ENCODE measurements around the gene VTI1A. TPM values are rescaled to one million over a fixed set of nuclear protein-coding genes. Genes with fewer than 3 reads are reported as not detected.

Gene VTI1A
- total RNA-seq, 1 experiment from 2014 or later: 18.1 TPM

DNA sequence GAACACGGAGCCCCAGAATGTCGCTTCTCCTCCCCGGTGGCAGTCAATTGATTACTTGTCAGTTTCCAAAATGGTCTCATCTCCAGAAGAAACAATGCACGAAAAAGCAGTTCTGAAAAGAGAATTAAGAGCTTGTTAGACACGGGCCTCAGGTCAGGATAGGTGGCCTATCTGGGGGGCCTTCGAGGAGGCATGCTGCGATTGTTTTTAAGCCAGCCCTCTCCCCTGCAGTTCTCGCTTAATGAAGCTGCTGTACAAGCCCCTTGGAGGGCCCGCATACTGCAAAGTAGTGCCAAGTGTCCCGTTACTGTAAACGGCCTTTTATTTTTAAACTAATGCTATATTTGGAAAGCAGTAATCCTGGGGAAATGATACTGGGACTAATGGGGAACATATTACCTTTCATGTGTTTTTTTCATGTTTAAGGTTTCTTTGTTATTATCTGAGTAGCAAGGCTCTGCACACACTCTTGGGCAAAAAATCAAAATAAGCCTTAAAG lies 388.3 kb downstream of the VTI1A start:
- no peak overlapping the region for H2AFZ ChIP-seq
- no peaks in the 10 kb centered on the region for H3K36me3 ChIP-seq (ENCODE audit: low read depth)
- no peak for DNase-seq
- intact Hi-C loops (cut with micrococcal nuclease; ENCODE audit: unreplicated experiment): no loop called here
- BruUV-seq (replicated peaks): no TSS peak
- H4K20me1 ChIP-seq (ENCODE audit: insufficient read depth): no peaks in the 10 kb centered on the region
- ChIA-PET CTCF (no interaction called here), POLR2A (ENCODE audit: unreplicated experiment) (no interaction called here)
- no peaks in the 10 kb centered on the region for H3K9me3 ChIP-seq (ENCODE audit: insufficient read depth, low read depth)
- no peak overlapping the region for H3K4me2 ChIP-seq
- no peaks in the 10 kb centered on the region for H3K79me2 ChIP-seq (ENCODE audit: low read depth)
- TF ChIP-seq, protein P1, sequence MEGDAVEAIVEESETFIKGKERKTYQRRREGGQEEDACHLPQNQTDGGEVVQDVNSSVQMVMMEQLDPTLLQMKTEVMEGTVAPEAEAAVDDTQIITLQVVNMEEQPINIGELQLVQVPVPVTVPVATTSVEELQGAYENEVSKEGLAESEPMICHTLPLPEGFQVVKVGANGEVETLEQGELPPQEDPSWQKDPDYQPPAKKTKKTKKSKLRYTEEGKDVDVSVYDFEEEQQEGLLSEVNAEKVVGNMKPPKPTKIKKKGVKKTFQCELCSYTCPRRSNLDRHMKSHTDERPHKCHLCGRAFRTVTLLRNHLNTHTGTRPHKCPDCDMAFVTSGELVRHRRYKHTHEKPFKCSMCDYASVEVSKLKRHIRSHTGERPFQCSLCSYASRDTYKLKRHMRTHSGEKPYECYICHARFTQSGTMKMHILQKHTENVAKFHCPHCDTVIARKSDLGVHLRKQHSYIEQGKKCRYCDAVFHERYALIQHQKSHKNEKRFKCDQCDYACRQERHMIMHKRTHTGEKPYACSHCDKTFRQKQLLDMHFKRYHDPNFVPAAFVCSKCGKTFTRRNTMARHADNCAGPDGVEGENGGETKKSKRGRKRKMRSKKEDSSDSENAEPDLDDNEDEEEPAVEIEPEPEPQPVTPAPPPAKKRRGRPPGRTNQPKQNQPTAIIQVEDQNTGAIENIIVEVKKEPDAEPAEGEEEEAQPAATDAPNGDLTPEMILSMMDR (conservative IDR thresholded peaks at IDR 0.05): no peak
- TF ChIP-seq EZH2 (IDR thresholded peaks at IDR 0.05; ENCODE audit: low read depth): no peak
- H3K4me3 ChIP-seq: no peak overlapping the region
- H3K27ac ChIP-seq: no peak overlapping the region
- no peaks in the 10 kb centered on the region for H3K4me1 ChIP-seq (replicated peaks; ENCODE audit: insufficient read depth)
- no peaks in the 10 kb centered on the region for H3K9me2 ChIP-seq (ENCODE audit: insufficient read depth)
- H3K27me3 ChIP-seq (ENCODE audit: insufficient read depth, low read depth): no peaks in the 10 kb centered on the region
- H3F3A ChIP-seq (ENCODE audit: insufficient read depth, low read depth): no peaks in the 10 kb centered on the region

DNA sequence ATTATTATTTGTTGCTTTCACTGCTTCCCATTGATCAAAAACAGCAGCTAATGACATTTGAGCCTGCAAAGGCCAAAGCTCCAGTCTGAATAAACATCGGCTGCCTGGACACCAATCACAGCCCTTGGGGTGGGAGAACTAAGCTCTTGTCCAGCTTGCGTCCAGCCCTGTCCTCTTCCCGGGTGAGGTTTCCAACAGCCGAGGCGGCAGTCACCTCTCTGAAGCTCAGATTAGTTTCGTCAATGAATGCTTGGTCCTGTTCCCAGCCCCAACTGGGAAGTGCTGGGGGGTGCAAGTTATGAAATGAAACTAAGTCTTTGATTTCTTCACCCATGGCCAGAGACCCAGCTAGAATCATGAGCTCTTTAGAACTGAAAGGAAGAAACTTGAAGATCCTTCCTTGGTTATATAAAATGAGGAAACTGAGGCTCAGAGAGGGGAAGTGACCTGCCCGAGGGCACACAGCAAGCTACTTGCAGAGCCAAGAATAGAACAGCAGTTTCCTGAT lies 389.0 kb downstream of the VTI1A start:
- Histone ChIP-seq H3K9me2 (ENCODE audit: insufficient read depth) (no peaks in the 10 kb centered on the region), H3F3A (ENCODE audit: insufficient read depth, low read depth) (no peaks in the 10 kb centered on the region), H4K20me1 (ENCODE audit: insufficient read depth) (no peaks in the 10 kb centered on the region), H3K9me3 (ENCODE audit: insufficient read depth, low read depth) (no peaks in the 10 kb centered on the region), H3K27ac (no peak overlapping the region), H3K4me3 (no peak overlapping the region), H3K4me1 (replicated peaks; ENCODE audit: insufficient read depth) (no peaks in the 10 kb centered on the region), H3K36me3 (ENCODE audit: low read depth) (no peaks in the 10 kb centered on the region), H3K4me2 (no peak overlapping the region), H3K27me3 (ENCODE audit: insufficient read depth, low read depth) (no peaks in the 10 kb centered on the region), H2AFZ (no peak overlapping the region), H3K79me2 (ENCODE audit: low read depth) (no peaks in the 10 kb centered on the region)
- POLR2A ChIA-PET (ENCODE audit: unreplicated experiment): no interaction called here
- TF ChIP-seq EZH2 (IDR thresholded peaks at IDR 0.05; ENCODE audit: low read depth): no peak
- TF ChIP-seq, protein P1 (conservative IDR thresholded peaks at IDR 0.05): no peak
- no peak for DNase-seq
- no TSS peak for BruUV-seq (replicated peaks)
- intact Hi-C loops (cut with micrococcal nuclease; ENCODE audit: unreplicated experiment): no loop called here
- CTCF ChIA-PET: no interaction called here

DNA sequence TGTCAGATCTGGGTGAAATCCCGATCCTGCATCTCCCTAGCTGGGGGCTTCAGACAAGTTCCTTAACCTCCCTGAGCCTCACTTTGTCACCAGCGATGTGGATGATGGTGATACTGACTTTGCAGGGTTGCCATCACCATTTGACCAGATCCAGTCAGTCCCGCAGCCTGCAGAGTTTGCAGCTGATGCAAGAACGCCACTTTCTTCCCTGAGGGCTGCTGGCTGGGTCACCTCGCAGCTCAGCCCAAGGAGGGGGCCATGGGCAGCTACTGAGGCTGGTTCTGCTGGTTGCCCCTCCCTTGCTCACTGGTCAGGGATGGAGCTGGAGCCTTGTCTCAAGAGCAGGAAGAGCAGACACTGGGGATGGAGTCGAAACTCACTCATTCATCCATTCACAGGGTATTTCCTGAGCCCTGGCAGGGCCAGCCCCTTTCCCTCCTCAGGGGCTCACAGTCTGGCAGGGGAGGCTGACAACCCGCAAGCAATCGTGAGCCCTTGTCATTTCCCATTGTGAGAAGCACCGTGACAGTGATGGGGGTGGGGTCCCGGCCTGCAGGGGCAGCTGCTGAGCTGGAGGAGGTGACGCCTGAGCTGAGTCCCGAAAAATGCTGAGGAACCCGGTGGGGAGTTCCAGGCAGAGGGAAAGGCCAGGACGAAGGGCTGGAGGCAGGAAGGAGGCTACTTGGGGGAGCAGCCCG lies 391.9 kb downstream of the VTI1A start:
- Histone ChIP-seq H3K79me2 (ENCODE audit: low read depth) (no peaks in the 10 kb centered on the region), H3K4me2 (no peak overlapping the region), H3K4me1 (replicated peaks; ENCODE audit: insufficient read depth) (no peaks in the 10 kb centered on the region), H2AFZ (no peak overlapping the region), H3F3A (ENCODE audit: insufficient read depth, low read depth) (no peaks in the 10 kb centered on the region), H3K36me3 (ENCODE audit: low read depth) (no peaks in the 10 kb centered on the region), H3K9me2 (ENCODE audit: insufficient read depth) (no peaks in the 10 kb centered on the region), H3K4me3 (no peak overlapping the region), H3K27ac (no peak overlapping the region), H3K9me3 (ENCODE audit: insufficient read depth, low read depth) (no peaks in the 10 kb centered on the region), H4K20me1 (ENCODE audit: insufficient read depth) (no peaks in the 10 kb centered on the region), H3K27me3 (ENCODE audit: insufficient read depth, low read depth) (no peaks in the 10 kb centered on the region)
- intact Hi-C loops (cut with micrococcal nuclease; ENCODE audit: unreplicated experiment): no loop called here
- POLR2A ChIA-PET (ENCODE audit: unreplicated experiment): no interaction called here
- BruUV-seq (replicated peaks): no TSS peak
- DNase-seq: no peak
- CTCF ChIA-PET: no interaction called here
- TF ChIP-seq, protein P1 (conservative IDR thresholded peaks at IDR 0.05): no peak
- no peak for TF ChIP-seq EZH2 (IDR thresholded peaks at IDR 0.05; ENCODE audit: low read depth)
